HG03039 (cell line): ENCODE measurements around the gene KCMF1.

Experiments
- ATAC-seq: cut with Tn5 transposase; IDR thresholded peaks from one replicate; pipeline ENCODE4 v1.9.1; 2021; ENCODE audit warnings: mild to moderate bottlenecking, moderate library complexity; ENCODE audit not compliant: unreplicated experiment

KCMF1 gene

DNA sequence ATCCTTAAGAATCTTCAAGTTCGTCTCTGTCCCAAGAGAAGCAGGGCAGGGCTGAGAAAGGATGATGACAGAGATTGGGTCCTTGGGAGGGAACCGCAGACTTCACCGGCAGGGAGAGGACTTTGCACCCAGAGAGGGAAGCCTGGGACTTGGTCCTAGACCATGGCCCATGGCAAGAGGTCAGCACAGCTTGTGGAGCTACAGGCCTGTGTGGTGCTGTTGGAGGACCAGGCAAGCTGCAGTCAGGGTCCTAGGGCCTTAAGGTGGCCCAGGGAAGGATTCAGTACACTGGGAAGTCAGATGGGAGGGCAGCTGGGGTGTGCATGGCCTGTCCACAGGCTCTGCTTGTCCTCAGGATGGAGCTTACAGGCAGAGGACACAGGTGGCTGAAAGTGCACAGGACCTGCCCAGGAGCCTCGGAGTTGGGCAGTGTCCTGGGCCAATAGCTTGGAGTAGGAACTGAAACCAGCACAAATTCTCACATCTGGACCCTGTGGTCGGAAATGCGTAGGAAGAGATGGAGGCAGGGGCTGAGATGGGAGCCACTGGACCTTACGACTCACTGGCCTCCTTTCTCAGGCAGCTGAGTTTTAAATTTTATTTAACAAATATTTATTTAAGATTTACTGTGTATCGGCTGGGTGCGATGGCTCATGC, 105.8 kb downstream of the KCMF1 start:
- ATAC-seq = no peak

DNA sequence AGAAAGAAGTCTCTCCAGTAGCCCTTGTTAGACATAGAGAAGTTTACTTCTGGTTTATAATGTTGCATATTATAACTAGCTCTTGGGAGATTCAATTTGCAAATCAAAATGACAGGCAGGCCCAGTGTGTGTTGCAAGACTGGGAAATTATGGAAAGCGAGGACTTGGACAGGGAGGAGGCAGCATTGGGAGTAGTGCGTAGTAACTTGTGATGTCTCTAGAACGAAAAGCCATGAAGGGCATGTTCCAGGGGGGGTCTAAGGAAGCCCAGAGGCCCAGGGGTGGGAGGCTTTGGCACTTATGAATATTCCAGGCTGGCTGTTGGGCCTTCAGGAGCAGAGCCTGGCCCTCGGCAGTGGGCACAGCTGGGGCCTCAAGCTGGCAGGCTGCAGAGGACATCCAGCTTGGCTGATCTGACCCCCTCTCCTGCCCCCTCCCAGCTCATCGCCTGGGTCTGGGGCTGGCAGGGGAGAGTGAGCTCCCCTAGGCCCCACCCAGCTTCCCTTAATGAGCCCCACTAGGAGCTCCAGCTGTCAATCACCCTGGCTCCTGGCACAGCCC, 107.0 kb downstream of the KCMF1 start:
- ATAC-seq = no peak

DNA sequence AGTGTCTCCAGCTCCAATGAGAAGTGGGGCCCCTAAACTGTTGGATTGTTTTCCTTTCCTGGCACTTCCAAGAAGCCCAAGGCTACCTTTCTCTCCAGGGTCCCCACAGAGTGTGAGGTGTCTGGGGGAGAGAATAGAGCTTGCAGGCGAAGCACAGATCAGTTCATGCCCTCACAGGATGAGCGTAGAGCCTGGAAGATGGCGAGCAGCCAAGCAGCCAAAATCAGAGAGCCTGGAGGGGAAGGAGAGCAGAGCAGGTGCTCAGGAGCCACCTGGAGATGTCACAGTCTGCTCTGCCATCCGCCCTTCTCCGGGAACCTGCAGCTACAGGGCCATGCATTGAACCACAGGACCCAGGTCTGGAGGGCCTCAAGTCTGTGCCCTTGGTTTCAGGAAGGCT, 107.6 kb downstream of the KCMF1 start:
- no peak for ATAC-seq

DNA sequence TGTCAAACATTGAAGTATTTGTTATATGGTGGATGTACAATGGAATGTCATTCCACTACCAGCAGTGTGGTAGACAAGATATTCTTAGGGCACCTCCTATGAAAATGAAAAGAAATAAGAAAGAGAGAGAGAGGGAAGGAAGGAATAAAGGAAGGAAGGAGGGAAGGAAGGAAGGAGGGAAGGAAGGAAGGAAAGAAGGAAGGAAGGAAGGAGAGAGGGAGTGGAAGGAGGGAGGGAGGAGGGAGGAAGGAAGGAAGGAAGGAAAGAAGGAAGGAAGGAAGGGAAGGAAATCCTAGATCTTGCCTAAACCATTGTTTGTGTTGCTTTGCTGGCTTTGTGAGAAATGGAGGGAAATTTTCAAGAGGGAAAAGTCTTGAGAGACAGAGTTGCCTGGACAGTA, 112.1 kb downstream of the KCMF1 start:
- no peak for ATAC-seq

DNA sequence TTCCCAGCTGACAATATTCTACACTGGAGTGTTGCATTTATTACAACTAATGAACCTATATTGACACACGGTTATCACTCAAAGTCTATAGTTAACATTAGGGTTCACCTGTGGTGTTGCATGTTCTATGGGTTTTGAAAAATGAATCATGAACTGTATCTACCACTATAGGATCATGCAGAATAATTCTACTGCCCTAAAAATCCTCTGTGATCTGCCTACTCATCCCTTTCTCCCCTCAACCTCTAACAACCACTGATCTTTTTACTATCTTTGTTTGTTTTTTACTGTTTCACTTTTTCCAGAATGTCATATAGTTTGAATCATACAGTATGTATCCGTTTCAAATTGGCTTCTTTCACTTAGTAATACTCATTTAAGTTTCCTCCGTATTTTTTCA, 114.6 kb downstream of the KCMF1 start:
- ATAC-seq = no peak

DNA sequence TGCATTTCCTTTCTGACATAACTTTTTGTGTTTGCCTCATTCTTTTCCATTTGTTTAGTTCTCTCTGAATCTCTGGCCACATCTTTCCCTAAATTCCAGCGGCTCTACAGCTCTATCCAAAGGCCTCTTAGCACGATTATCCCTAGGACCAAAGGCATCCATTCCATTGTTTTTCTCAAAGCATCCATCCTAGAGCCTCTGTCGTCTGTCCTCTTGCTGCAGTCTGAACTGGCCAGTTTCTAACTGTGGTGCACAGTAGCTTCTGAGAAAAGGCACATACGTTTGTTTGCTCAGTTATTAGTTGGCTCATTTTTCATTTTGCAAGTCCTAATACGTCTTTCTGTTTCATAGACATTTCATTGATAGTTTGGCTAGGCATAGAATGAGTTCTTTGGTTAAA, 116.6 kb downstream of the KCMF1 start:
- no peak for ATAC-seq

DNA sequence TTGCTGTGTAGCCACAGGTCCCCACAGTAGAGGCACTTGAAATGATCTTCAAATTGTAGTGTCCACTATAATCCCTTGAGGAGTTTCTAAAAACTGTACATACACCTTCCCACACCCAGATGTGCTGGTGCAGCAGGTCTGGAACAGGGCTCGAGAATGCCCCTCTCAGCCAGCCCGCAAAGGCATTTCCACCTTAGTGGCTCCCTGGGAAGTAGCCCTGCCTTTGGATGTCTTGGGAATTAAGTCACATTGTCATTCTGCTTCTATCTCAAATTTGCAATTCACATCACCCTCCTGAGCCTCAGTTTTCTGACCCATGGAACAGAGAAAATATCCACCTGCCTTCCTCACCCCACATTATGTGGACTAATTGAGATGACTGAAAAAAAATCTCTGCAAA, 118.0 kb downstream of the KCMF1 start:
- no peak for ATAC-seq

DNA sequence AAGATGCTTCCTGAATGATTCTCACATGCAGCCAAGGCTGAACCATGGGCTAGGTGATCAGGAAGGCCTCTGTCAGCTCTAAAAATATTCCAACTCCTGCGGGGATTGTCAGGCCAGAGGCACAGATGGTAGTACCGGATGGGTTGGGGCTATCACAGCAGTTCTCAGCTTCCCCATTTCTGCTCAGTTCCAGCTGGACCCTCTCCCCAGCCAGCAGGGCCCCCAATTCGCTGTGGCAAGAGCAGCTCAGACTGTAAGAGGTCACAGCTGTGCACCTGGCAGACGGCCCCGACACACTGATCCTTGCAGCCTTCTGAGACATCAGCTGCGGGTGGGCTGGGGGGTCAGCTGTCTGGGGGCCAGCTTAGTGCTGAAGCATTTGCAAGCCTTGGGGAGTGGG, 118.6 kb downstream of the KCMF1 start:
- no peak for ATAC-seq

DNA sequence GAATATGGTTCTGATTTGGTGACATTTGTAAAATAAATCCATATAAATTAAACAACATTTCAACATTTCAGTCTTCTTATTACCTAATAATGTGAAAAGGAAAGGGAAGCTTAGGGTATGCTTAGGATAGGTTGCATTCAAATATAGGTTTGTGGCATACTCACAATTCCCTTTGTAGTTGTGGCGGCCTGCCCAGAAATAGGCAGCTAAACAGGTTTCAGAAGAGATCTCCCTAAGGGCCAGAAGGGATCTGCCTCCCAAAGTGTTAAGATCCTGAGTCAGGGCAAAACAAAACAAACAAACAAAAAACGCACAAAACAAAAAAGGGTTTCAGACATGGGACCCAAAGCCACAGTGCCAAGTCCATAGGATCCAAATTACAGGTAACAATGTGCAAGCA, 120.9 kb downstream of the KCMF1 start:
- ATAC-seq = no peak

DNA sequence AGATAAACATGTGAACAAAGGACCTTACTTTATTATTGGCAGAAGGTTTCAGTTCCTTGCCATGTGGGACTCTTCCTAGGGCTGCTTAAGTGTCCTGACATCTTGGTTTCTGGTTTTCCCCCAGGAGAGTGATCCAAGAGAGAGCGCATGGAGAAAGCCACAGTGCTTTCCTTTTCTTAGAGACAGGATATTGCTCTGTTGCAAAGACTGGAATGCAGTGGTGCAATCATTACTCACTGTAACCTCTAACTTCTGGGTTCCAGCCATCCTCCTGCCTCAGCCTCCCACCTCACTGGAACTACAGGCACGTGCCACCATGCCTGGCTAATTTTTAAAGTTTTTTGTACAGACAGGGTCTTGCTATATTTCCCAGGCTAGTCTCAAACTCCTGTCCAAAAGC, 124.1 kb downstream of the KCMF1 start:
- ATAC-seq = no peak

DNA sequence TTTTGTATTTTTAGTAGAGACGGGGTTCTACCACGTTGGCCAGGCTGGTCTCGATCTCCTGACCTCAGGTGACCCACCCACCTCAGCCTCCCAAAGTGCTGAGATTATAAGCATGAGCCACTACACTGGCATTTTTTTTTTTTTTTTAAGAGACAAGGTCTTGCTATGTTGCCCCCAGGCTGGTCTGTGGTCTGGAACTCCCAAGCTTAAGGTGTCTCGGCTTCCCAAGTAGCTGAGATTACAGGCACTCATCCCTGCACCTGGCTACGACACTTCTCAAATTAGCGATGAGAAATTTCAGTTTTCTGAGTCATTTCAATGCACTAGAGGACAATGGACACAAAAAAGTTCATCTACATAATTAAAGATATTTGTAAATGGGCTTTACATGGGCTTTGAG, 125.7 kb downstream of the KCMF1 start:
- ATAC-seq = no peak

DNA sequence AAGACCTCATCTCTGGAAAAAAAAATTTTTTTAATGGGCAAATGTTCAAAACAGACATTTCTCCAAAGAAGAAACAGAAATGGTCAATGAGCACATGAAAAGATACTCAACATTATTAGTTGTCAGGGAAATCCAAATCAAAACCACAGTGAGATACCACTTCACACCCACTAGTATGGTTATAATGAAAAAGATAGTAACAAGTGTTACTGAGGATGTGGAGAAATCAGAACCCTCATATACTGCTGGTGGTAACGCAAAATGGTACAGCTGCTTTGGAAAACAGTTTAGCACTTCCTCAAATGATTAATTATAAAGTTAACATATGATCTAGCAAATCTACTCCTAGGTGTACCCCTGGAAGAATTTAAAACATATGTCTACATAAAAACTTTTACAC, 133.3 kb downstream of the KCMF1 start:
- ATAC-seq = no peak

DNA sequence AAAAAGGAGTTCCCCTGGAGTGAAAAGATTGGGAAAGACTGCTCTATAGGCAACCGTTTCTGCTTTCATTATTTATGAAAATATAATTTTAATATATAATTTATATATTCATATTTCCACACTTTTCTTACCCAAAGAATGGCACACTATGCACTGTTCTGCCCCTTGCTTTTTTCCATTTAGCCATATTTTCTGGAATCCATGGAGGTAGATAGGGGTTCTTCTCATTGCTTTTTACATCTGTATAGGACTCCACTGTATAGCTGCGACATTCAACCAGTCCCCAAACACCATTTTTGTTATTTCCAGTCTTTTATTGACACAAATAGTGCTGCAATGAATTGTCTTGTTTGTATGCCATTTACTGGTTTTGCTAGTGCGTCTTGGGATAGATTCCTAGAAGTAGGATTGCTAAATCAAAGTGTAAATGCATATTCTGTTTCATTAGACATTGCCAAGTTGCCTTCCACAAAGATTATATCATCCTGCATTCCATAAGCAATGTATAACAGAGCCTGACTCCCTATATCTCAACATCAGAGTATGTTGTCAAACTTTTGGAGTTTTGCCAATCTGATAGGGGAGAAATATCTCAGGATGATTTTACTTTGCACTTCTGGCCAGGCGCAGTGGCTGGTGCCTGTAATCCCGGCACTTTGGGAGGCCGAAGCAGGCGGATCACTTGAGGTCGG, 135.7 kb downstream of the KCMF1 start:
- ATAC-seq = no peak
